Muscle of arm (tissue), 12 donors: ENCODE measurements around the gene UPB1. TPM values are rescaled to one million over a fixed set of nuclear protein-coding genes. Genes with fewer than 3 reads are reported as not detected.
"Not testable (repeated sequence)": the region's sequence is repeated elsewhere in the genome, so short reads cannot be mapped to it uniquely, and the experiment has no call there.

Experiments used
- DNase-seq: peaks from one replicate; pipeline ENCODE4 v3.0.0-alpha.2; 2013
- polyA plus RNA-seq, 12 donors: library from polyadenylated mRNA; unstranded; fragments of 120-200 nt; gene quantifications; one replicate each; pipeline ENCODE4 v1.2.1, GENCODE V29; 2013; ENCODE audit not compliant: insufficient read length in 12 of 12

The UPB1 gene
- polyA plus RNA-seq, 12 donors, result 0.28 to 1.2 (median 0.65) TPM; not detected in 2

DNA sequence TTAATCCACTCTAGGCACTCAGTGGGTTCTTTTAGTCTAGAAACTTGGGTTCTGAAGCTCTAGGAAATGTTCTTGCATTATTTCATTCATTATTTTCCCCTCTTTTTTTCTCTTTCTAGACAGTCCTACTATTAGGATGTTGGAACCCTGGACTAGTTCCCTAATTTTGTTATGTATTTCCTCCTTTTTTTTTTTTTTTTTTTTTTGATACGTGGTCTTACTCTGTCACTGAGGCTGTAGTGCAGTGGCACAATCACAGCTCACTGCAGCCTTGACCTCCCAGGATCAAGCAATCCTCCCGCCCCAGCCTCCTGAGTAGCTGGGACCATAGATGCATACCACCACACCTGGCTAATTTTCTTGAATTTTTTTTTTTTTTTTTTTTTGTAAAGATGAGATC lies 9.4 kb downstream of the UPB1 start:
- DNase-seq, result no peak

DNA sequence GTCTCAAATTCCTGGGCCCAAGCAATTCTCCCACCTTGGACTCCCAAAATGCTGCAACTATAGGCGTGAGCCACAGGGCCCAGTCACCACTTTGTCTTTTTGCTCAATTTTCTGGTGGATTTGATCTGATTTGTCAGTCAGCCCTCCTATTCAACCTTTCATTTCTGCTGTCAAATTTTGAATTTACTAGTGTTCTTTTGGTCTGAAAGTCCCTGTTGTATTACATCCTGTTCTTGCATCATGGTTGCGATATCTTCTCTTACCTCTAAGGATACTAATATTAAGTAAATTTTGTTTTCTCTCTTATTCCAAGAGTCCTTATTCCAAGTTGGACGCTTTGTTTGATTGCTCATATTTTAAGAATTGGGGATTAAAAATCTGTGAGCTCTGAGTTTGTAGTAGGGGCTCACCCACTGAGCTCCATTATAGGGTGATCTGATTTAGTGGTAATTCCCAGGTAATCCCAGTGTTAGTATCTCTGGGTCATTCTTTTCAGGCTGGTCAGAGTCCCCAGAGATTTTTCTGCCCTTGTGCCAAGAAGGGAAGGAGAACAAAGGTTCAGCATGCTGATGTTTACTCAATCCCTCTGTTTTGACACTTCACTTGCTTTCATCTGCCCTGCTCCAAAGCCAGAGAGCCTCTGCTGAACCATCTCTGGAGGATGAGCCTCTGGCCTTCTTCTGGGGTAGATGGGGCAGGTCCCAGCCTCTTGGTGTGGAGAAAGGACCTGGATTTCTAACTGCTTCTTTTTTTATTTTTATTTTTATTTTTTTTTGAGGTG lies 10.0 kb downstream of the UPB1 start:
- no peak for DNase-seq

DNA sequence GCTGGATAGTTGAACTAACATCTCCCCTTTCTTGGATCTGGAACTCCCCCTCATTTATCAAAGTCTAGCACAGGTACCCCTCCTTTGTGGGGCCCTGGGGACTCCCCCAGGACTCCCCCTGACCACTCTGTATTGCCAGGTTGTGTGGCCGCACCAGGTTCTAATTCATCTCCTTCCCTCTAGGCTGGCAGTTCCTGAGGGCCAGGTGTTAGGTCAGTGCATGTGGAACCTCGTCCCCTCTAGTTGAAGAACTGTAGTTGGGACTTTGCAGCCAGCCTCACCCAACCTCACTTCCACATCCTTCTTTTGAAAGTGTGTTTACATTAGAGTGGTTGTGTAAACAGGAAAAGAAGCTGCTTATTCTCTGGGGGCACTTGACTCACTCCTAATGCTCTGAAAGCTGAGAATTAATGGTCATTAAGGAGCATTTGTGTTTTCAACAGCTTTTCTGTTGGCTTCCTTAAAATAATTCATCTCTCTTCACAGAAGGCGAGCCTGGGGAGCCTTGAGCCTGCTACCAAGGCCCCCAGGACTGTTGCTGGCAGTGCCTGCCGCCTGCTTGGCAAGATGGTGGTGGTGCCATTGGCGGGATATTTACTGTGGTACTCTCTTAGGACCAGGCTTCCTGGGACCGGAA lies 11.8 kb downstream of the UPB1 start:
- no peak for DNase-seq

DNA sequence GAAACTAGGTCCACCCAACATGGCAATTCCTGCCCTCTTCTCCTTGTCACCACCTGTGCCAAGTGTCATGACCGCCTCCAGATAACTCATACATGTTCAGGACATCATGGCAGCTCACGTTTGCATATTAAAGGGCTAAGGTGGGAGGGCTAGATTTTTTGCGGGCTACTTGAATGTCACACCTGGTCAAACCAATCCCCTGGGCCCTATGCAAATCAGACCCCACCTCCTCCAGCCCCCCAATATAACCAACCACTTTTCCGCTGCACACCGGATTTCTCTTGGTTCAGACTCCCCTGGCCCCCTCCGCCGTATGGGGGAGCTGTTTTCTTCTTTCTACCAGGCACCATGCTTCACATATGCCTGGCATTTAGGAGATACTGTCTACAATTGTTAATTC lies 12.6 kb downstream of the UPB1 start:
- DNase-seq, result no peak

DNA sequence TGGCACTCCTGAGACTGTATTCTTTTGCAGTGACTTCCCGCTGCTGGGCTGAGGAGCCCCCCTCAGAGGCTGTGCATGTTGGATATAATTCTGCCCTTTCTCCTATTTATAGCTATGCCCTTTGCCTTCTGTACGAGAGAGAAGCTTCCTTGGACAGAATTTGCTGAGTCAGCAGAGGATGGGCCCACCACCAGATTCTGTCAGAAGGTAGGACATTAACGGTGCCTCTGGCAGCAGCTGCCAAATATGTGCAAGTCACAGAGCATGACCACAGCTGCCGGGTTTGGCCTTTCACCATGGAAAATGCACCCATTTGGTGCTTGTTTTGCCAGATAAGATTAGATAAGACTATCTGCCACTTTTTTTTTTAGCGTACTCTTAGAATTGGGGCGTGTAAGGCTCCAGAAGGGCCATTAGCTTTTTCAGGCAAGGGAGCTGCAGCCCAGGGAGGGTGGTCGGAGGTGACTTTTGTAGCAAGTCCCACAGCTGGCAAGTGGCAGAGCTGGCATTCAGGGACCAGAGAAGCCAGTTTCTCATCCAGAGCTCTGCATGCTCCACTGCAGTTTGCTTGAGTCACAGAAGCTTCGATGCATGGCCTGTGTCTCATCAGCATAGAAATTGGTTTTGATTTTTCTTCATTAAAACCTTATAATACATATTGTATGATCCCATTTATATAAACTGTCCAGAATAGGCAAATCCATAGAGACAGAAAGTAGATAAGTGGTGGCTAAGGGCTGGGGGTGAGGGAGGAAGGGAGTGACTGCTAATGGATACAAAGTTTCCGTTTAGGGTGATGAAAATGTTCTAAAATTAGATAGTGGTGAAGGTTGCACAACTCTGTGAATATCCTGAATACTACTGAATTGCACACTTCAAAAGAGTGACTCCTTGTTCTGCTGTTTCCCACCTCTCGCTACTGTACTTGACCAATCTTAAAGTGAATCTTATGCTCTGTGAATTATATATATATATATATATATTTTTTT lies 15.8 kb downstream of the UPB1 start:
- DNase-seq, result no peak

DNA sequence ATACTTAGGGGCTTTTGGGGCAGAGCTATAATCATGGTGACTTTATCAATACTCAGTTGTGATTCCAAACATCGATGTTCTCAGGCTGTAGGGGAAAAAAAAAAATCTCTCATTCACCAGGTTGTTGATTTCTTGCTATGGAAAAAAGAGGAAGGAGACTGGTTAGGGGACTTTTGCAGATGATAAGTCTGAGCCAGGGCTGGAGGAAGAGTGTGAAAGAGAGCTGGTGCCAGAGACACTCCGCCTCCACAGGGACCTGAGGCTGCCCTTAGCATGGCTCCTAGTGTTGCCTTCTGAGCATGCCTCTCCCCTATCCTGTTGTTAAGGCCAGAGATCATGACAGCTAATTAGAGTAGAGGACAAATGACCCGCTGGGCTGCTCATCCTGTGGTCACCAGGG lies 16.9 kb downstream of the UPB1 start:
- no peak for DNase-seq

DNA sequence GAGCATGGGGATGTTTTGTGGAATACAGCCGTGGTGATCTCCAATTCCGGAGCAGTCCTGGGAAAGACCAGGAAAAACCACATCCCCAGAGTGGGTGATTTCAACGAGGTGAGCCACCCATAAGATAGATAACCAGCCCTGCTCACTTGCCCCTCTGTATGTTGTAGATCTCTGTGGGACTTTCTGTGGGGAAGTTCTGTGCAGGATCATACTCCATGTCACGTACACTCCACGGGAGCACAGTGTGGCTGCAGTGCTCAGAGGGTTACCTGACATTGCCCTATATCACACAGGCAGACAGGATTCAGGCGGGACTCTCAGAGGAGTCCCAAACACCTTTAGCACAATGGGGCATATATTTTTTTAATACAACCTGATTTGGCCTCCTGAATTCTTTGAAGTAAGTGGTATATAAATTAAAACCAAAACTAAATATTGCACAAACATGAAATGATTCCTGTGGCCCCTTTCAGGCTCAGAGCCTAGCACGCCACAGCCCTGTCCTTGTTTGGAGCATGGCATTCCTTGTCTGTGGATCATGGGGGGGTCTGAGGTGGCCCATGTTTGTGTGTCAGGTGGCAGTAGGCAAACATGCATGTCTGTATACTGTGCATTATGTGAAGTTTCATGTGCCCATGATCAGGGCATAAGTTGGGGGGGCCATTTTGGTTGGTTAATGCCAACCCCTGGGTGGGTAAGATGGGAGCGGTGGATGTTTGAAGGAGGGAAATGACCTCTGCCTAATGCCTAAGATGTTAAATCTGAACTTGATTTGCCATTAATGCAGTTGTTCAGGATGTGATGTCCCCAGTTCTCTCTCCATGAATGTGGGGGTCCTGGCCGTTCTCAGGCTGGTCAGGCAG lies 18.5 kb downstream of the UPB1 start:
- DNase-seq, result no peak

DNA sequence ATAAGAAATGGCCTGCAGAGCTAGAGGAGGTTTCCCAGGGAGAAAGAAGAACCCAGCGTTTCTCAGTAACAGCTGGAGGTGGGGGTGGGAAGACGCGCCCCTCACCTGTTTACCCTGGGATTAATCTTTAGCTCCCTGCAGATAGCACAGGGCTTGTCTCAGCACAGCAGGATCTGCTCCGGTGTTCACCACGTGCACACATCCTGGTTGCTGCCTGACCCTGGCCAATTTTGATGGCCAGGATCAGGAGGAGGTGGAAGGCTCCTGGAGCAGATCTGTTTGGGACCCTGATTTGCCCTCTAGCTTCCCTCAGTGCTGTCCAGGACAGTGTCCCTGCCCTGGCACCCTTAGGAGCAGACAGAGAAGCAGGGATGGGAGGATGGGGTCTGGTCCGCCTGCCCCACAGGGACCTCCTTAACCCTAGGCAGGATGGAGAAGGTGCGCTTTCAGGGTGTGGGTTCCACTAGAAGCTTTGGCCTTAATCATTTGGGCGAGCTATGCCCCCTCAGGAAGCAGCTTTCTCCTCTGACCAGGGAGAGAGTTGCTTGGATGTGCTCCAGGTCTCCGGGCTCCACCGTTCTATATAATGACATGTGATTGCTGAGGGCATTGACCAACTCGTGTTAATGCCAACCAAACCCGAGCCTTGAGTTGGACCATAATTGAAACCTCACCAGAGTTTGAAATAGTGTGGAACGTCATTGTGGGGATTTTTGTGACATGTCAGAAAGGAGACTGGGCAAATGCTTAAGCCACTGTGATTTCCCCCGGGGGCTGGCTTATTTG lies 19.3 kb downstream of the UPB1 start:
- no peak for DNase-seq

DNA sequence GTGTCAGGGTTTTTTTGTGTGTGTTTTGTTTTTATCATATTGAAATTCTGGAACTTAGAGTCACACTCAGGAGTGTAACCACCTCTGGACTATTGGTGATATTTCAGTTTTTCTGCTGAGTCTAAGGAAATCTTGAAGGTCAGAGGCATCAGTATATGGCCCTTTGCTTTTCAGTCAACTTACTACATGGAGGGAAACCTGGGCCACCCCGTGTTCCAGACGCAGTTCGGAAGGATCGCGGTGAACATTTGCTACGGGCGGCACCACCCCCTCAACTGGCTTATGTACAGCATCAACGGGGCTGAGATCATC lies 19.9 kb downstream of the UPB1 start:
- no peak for DNase-seq

DNA sequence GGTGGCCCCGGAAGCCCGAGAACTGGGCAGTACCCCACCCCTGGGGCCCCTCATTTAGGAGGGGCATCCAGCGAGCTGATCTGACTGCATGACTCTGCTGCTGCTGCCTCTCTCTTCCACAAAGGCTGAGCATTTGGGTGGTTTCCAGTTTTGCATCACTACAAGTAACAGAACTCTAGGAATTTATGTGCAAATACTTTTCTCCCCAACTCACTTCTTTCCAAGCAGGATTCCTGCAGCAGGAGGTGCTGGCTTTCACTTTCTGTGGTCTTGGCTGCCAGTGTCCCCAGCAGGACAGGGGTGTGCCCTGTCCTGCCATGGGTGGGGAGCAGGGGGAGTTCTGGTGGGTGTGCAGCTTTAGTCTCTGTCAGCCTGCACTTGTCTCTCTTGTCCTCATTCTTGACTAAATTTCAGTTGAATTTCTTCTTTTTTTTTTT lies 21.2 kb downstream of the UPB1 start:
- peak; percentile 77 for DNase-seq

DNA sequence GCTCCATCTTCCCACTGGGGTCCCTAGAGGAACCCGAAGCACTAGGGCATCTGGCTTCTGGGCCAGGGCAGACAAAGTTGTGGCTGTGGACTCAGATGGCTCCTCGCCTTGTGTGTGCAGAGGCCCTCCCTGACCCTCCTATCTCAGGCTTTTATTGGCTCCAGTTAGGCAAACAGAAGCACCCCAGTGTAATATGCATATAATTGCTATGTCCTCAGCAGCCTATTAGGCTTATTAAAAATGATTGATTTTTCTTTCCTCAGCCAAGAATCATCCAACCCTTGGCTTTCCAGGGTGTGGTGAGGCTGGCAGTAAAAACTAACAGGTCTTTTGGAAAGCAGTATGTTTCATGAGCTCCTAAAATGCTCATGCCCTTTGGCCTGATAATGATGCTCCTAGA lies 22.3 kb downstream of the UPB1 start:
- DNase-seq, result no peak

DNA sequence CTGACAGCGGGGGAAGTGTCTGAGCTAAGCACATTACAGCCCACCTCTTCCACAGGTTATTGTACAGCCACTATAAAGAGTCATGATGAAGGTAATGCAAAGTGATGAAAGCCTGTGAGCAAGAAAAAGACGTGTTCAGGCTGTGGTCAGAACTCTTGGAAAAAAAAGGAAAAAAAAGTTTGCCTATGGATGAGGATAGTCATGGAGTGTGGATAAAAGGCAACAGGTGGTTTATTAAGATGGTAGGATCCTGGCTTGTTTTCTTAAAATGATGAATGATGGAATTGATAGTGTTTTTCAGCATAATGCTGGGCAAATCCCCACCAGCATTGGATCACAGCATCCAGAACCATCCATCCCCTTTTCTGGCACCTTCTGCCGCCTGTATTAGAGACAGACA lies 23.1 kb downstream of the UPB1 start:
- DNase-seq, result no peak

DNA sequence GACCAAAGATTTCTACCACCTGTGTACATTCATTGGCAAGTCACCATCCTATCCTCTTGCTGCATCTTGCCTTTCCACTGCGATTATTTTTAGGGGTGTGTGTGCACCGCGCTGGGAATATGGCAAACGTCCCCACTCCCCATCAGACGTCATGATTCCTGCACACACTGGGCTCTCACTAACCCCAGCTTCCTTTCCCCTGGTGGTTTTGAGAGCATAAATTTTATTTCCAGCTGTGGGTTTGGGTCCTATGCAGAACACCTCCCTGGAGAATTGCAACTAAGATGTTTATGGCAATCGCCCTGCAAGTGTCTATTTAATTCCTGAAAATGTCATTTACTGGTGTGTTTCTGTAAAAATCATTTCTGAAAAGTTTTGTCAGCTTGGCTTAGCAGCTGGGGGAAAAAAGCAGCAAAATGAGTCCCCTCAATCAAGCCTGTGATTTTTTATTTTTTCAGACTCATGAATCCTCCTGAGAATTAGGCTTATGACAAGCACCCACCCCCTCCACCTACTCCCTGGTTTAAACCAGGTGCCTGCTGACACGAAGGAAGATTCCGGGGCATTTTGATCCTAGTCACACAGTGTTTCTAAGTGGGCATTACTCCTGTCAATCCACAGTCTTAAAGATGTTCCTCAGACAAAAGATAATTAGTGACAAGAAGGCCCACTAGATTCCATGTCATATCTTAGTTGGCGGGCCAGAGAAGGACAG lies 23.8 kb downstream of the UPB1 start:
- no peak for DNase-seq

DNA sequence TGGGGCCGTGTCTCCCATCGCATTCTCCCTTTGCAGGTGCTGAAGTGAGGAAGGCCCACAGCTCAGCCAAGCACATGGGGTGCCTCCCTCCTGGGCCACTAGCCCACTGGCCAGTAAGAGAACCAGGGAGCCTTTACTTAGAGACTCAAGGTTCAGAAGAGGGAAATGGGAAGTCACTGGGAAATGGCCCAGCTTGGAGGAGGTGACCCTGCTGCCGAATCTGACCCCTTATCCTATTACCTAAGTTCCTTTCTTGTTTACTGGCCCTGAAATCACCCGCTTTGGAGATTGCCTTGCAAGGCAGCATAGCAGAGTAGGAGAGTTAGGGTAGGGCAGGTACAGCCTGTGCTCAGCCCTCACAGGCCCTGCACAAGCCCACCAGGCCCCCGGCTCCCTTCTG lies 24.4 kb downstream of the UPB1 start:
- DNase-seq, result no peak

DNA sequence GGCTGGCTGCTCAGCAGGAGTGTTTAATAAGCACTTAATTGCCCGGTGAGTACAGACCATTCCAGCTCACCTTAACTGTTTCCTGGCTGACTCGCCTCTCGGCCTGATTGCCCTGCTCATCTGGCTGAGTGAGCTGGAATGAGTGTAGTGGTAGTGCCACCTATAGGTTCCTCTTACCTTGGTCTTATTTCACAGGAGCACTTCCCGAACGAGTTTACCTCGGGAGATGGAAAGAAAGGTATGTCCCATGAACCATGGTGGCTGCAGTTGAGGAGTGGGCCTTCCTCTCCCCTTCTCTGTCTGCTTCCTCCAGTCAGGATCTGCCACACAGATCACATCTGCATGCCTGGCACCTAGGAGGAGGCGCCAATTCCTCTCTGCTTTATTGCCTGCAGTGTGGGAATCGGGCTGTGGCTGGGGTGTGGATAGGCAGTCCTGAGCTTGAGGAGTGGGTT lies 26.7 kb downstream of the UPB1 start:
- no peak for DNase-seq

DNA sequence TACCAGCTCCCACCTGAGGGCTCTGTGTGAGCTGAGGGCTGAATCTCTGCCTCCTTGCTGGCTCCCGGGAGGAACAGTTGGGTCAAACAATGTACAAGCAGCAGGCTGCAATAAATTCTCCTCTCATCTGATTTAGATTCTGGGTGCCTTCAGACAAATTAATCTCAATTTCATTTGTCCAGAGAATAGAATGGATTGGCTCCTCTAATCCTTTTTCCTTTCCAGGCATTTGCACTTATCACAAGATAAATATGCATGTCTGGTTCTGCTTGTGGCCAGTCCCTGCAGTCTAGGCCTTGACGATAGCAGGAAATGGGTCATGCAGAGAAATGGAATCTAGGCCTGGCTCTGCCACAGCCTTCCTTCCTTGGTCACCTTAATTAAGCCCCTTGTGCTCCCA lies 28.7 kb downstream of the UPB1 start:
- DNase-seq, result no peak

DNA sequence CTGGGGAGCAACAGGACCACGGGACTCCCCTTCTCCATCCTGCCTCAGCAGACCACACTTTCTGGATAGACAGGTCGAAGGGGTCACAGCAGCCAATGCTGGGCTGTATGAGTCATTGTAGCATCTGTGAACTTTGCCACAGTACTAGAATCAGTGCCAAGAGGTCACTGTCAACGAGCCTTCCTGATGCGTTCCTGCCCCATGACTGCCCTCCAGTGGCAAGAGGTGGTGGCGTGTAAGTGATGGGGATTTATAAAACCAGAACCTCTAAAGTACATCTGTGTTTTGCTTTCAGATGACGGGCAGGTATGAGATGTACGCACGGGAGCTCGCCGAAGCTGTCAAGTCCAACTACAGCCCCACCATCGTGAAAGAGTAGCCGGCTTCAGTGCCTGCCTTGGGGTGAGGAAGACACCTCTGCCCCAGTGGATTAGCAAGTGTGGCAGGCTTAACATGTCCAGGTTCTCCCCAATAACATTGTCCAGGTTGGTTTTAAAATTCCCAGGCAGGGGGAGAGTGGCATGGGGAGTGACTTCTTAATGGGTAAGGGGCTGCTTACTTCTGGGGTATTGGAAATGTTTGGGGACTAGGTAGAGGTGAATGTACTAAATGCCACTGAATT lies 30.4 kb downstream of the UPB1 start:
- DNase-seq, result peak; percentile 60

DNA sequence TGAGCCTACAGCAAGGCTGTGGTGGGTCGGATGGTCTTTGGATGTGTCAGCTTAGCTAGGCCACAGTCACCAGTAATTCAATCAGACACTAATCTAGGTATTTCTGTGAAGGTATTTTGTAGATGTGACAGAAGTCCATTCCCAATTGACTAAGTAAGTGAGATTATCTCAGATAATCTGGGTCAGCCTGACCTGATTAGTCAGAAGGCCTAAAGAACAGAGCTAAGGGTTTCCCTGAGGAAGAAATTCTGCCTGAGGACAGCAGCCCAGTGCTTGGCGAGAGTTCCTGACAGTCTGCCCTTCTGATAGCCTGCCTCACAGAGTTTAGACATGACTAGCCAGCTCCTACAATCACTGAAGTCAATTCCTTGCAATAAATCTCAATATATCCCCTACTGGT lies 31.1 kb downstream of the UPB1 start:
- no peak for DNase-seq

DNA sequence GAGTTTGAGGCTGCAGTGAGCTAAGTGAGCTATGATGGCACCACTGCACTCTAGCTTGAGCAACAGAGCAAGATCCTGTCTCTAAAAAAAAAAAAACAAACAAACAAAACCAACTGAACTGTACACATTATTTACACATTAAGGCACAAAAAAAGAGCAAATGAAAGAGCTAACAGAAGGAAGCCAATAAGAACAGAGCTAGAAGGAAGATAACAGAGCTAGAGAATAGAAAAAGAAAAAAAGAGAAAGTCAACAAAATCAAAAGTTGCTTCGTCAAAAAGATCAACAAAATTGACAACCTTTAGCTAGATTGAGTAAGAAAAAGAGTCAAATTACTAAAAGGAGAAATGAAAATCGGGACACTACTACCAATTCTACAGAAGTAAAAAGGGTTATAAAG lies 34.8 kb downstream of the UPB1 start:
- no peak for DNase-seq

DNA sequence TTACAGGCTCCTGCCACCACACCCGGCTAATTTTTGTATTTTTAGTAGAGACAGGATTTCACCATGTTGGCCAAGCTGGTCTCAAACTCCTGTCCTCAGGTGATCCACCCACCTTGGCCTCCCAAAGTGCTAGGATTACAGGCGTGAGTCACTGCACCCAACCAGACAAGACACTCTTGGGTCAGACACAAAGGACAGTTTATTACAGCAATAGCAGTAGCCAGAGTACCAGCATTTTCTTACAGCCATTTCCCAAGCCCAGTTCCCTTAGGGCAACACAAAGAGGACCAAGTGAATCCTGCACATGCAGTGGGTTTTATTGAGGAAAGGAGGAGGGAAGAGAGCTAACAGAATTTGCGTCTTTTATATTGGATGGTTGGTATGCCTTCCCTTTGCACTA lies 35.8 kb downstream of the UPB1 start:
- not testable (repeated sequence) for DNase-seq
